Activated naive CD4-positive, alpha-beta T cell treated with anti-CD3 and anti-CD28 coated beads, Interleukin-2, amount 10 ng/mL, durations not matched to agents 7 days and 5 days (primary cell): Measurements from ENCODE around the gene APLP2.
"Not testable (repeated sequence)": the region's sequence is repeated elsewhere in the genome, so short reads cannot be mapped to it uniquely, and the experiment has no call there.

ENCODE experiments used
- CTCF ChIA-PET: fragments of 350-600 bp; sonication (Branson Sonifier 250); formaldehyde crosslinking; loops from one replicate; lab custom pipeline; 2021; ENCODE audit warnings: antibody characterized with exemption; lab: Charles Lee
- DNase-seq: peaks from one replicate; pipeline ENCODE4 v3.0.0-alpha.2; 2020
- H3K27ac Mint-ChIP-seq: one replicate; pipeline ENCODE4 v1.8.0; 2021; ENCODE audit warnings: mild to moderate bottlenecking, moderate library complexity, mixed read lengths
- H3K27me3 Mint-ChIP-seq: one replicate; pipeline ENCODE4 v1.8.0; 2021; ENCODE audit warnings: mild to moderate bottlenecking, mixed read lengths
- H3K36me3 Mint-ChIP-seq: one replicate; pipeline ENCODE4 v1.8.0; 2021; ENCODE audit warnings: mixed read lengths
- H3K4me1 Mint-ChIP-seq: one replicate; pipeline ENCODE4 v1.8.0; 2021; ENCODE audit warnings: mixed read lengths
- H3K4me3 Mint-ChIP-seq: one replicate; pipeline ENCODE4 v1.8.0; 2021; ENCODE audit warnings: mild to moderate bottlenecking, moderate library complexity, mixed read lengths
- H3K9me3 Mint-ChIP-seq: one replicate; pipeline ENCODE4 v1.8.0; 2021; ENCODE audit warnings: mixed read lengths

The APLP2 gene

GRCh38 chr11:130160498-130161155 is 90.9 kb downstream of the APLP2 start:
- peaks cover 11% of the 10 kb centered on the region for H3K4me1 Mint-ChIP-seq
- no peak overlapping the region for H3K27ac Mint-ChIP-seq
- peaks cover 91% of the 10 kb centered on the region for H3K27me3 Mint-ChIP-seq
- DNase-seq: no peak
- H3K9me3 Mint-ChIP-seq: no peaks in the 10 kb centered on the region
- CTCF ChIA-PET: interaction anchor here (0.6 kb wide), 1 partner anchor 206 kb away, joined by 3 read pairs; no protein-coding TSS in a partner anchor
- no peaks in the 10 kb centered on the region for H3K36me3 Mint-ChIP-seq
- H3K4me3 Mint-ChIP-seq: peak overlapping the region; percentile 25

GRCh38 chr11:130161441-130162145 is 91.9 kb downstream of the APLP2 start:
- Mint-ChIP-seq H3K27ac (peak overlapping the region; percentile 26), H3K27me3 (peaks cover 94% of the 10 kb centered on the region), H3K9me3 (no peaks in the 10 kb centered on the region), H3K4me3 (no peak overlapping the region), H3K4me1 (peaks cover 11% of the 10 kb centered on the region), H3K36me3 (no peaks in the 10 kb centered on the region)
- CTCF ChIA-PET: no interaction called here
- DNase-seq: no peak

- Mint-ChIP-seq H3K9me3 (no peaks in the 10 kb centered on the region), H3K27me3 (peaks cover 87% of the 10 kb centered on the region), H3K36me3 (no peaks in the 10 kb centered on the region), H3K4me1 (peaks cover 11% of the 10 kb centered on the region), H3K4me3 (no peak overlapping the region), H3K27ac (no peak overlapping the region)
- CTCF ChIA-PET: no interaction called here
- DNase-seq: no peak
These were observed 93.0 kb downstream of the APLP2 start for GRCh38 chr11:130162733-130163132.

- Mint-ChIP-seq H3K36me3 (no peaks in the 10 kb centered on the region), H3K27ac (no peak overlapping the region)
These were observed 93.9 kb downstream of the APLP2 start for GRCh38 chr11:130163346-130164220.

GRCh38 chr11:130164221-130164570 is 94.5 kb downstream of the APLP2 start:
- Mint-ChIP-seq H3K27ac (no peak overlapping the region), H3K36me3 (no peaks in the 10 kb centered on the region), H3K4me1 (peaks cover 7% of the 10 kb centered on the region), H3K27me3 (peaks cover 73% of the 10 kb centered on the region), H3K4me3 (no peak overlapping the region), H3K9me3 (no peaks in the 10 kb centered on the region)
- DNase-seq: no peak
- CTCF ChIA-PET: interaction anchor here (1.2 kb wide), 1 partner anchor 32 kb away, joined by 4 read pairs; no protein-coding TSS in a partner anchor

More at GRCh38 chr11:130163346-130164220, 93.9 kb downstream of the APLP2 start:
- Mint-ChIP-seq H3K4me1 (peaks cover 11% of the 10 kb centered on the region), H3K4me3 (no peak overlapping the region), H3K9me3 (no peaks in the 10 kb centered on the region), H3K27me3 (peaks cover 79% of the 10 kb centered on the region)
- CTCF ChIA-PET: interaction anchor here (1.2 kb wide), 1 partner anchor 31 kb away, joined by 4 read pairs; no protein-coding TSS in a partner anchor
- DNase-seq: no peak

- no peaks in the 10 kb centered on the region for H3K4me1 Mint-ChIP-seq
- no peak overlapping the region for H3K27ac Mint-ChIP-seq
- CTCF ChIA-PET: no interaction called here
- DNase-seq: no peak
- H3K9me3 Mint-ChIP-seq: no peaks in the 10 kb centered on the region
- peaks cover 62% of the 10 kb centered on the region for H3K27me3 Mint-ChIP-seq
- no peak overlapping the region for H3K4me3 Mint-ChIP-seq
- no peaks in the 10 kb centered on the region for H3K36me3 Mint-ChIP-seq
These were observed 96.1 kb downstream of the APLP2 start for GRCh38 chr11:130165601-130166456.

GRCh38 chr11:130166457-130166784 is 96.7 kb downstream of the APLP2 start:
- no peaks in the 10 kb centered on the region for H3K9me3 Mint-ChIP-seq
- H3K4me1 Mint-ChIP-seq: no peaks in the 10 kb centered on the region
- no peaks in the 10 kb centered on the region for H3K36me3 Mint-ChIP-seq
- CTCF ChIA-PET: no interaction called here
- H3K4me3 Mint-ChIP-seq: no peak overlapping the region
- H3K27me3 Mint-ChIP-seq: peaks cover 56% of the 10 kb centered on the region
- no peak for DNase-seq
- H3K27ac Mint-ChIP-seq: no peak overlapping the region

GRCh38 chr11:130167146-130167545 is 97.5 kb downstream of the APLP2 start:
- Mint-ChIP-seq H3K4me1 (no peaks in the 10 kb centered on the region), H3K36me3 (no peaks in the 10 kb centered on the region), H3K4me3 (no peak overlapping the region), H3K27ac (no peak overlapping the region), H3K27me3 (peaks cover 53% of the 10 kb centered on the region), H3K9me3 (no peaks in the 10 kb centered on the region)
- CTCF ChIA-PET: no interaction called here
- DNase-seq: no peak

- DNase-seq: no peak
- Mint-ChIP-seq H3K4me3 (no peak overlapping the region), H3K9me3 (no peaks in the 10 kb centered on the region), H3K36me3 (no peaks in the 10 kb centered on the region), H3K27ac (no peak overlapping the region), H3K4me1 (no peaks in the 10 kb centered on the region), H3K27me3 (peaks cover 44% of the 10 kb centered on the region)
- CTCF ChIA-PET: no interaction called here
These were observed 98.4 kb downstream of the APLP2 start for GRCh38 chr11:130168105-130168504.

GRCh38 chr11:130170345-130170744 is 100.7 kb downstream of the APLP2 start:
- H3K36me3 Mint-ChIP-seq: no peaks in the 10 kb centered on the region
- no peak overlapping the region for H3K4me3 Mint-ChIP-seq
- DNase-seq: no peak
- CTCF ChIA-PET: no interaction called here
- H3K9me3 Mint-ChIP-seq: peaks cover 5% of the 10 kb centered on the region
- H3K27me3 Mint-ChIP-seq: peaks cover 32% of the 10 kb centered on the region
- no peak overlapping the region for H3K27ac Mint-ChIP-seq
- no peaks in the 10 kb centered on the region for H3K4me1 Mint-ChIP-seq

- H3K36me3 Mint-ChIP-seq: no peaks in the 10 kb centered on the region
- no peaks in the 10 kb centered on the region for H3K4me1 Mint-ChIP-seq
- no peak overlapping the region for H3K27ac Mint-ChIP-seq
- DNase-seq: no peak
- H3K27me3 Mint-ChIP-seq: peaks cover 20% of the 10 kb centered on the region
- CTCF ChIA-PET: no interaction called here
- H3K9me3 Mint-ChIP-seq: peaks cover 8% of the 10 kb centered on the region
- H3K4me3 Mint-ChIP-seq: no peak overlapping the region
These were observed 101.8 kb downstream of the APLP2 start for GRCh38 chr11:130171534-130171933.

- H3K4me1 Mint-ChIP-seq, H3K27ac Mint-ChIP-seq, H3K9me3 Mint-ChIP-seq, H3K36me3 Mint-ChIP-seq, H3K4me3 Mint-ChIP-seq, DNase-seq: not testable (repeated sequence)
- CTCF ChIA-PET: interaction anchor here (0.7 kb wide), 1 partner anchor 199 kb away, joined by 3 read pairs; no protein-coding TSS in a partner anchor
- H3K27me3 Mint-ChIP-seq: peaks cover 19% of the 10 kb centered on the region
These were observed 102.3 kb downstream of the APLP2 start for GRCh38 chr11:130172001-130172400.

- DNase-seq: no peak
- CTCF ChIA-PET: no interaction called here
- no peak overlapping the region for H3K4me3 Mint-ChIP-seq
- no peaks in the 10 kb centered on the region for H3K4me1 Mint-ChIP-seq
- no peak overlapping the region for H3K27ac Mint-ChIP-seq
- H3K9me3 Mint-ChIP-seq: peaks cover 8% of the 10 kb centered on the region
- H3K36me3 Mint-ChIP-seq: no peaks in the 10 kb centered on the region
- H3K27me3 Mint-ChIP-seq: peaks cover 15% of the 10 kb centered on the region
These were observed 104.9 kb downstream of the APLP2 start for GRCh38 chr11:130174642-130175041.

GRCh38 chr11:130175898-130176297 is 106.2 kb downstream of the APLP2 start:
- DNase-seq: no peak
- CTCF ChIA-PET: no interaction called here
- Mint-ChIP-seq H3K27me3 (peaks cover 15% of the 10 kb centered on the region), H3K9me3 (peaks cover 8% of the 10 kb centered on the region), H3K4me3 (no peak overlapping the region), H3K27ac (no peak overlapping the region), H3K36me3 (no peaks in the 10 kb centered on the region), H3K4me1 (no peaks in the 10 kb centered on the region)
